ENCODE data around the gene EFEMP2. TPM values are rescaled to one million over a fixed set of nuclear protein-coding genes. Genes with fewer than 3 reads are reported as not detected.

Gene EFEMP2
- total and polyA plus RNA-seq, 2 donors (not counting 1 experiment from before 2014, with no cell fraction given) = 74.0 to 161 TPM

- Histone ChIP-seq H4K20me1 (ENCODE audit: control insufficient read depth, extremely low read depth, insufficient read depth, low read length) (no peaks in the 10 kb centered on the region), H3K4me2 (ENCODE audit: extremely low read depth, insufficient read depth, low read length) (no peak overlapping the region), H3K79me2 (ENCODE audit: control insufficient read depth, insufficient read depth, low read length) (peaks cover 36% of the 10 kb centered on the region), H3K27me3 (ENCODE audit: control insufficient read depth, insufficient read depth, low read length) (no peaks in the 10 kb centered on the region), H3K36me3 (ENCODE audit: control insufficient read depth, insufficient read depth, low read length) (peaks cover 45% of the 10 kb centered on the region), H2AFZ (ENCODE audit: low read length) (no peak overlapping the region), H3K9ac (ENCODE audit: insufficient read depth, low read length) (no peak overlapping the region), H3K4me3 (replicated peaks in 1 of 4; ENCODE audit: control extremely low read depth in 1 of 4, insufficient read depth in 1 of 4, low read depth in 3 of 4, low read length in 4 of 4) (no peak overlapping the region), H3K27ac (ENCODE audit: insufficient read depth, low read length) (no peak overlapping the region), H3K4me1 (ENCODE audit: control insufficient read depth, extremely low read depth, insufficient read depth, low read length) (peaks cover 23% of the 10 kb centered on the region), H3K9me3 (ENCODE audit: control insufficient read depth, insufficient read depth, low read depth, low read length) (no peaks in the 10 kb centered on the region)
- DNase-seq (ENCODE audit: low read depth in 2 of 2) = no peak
- TF ChIP-seq EZH2 (IDR thresholded peaks at IDR 0.05; ENCODE audit: low read length, missing control alignments) = no peak
- no peak for TF ChIP-seq CTCF (conservative IDR thresholded peaks at IDR 0.05 in 1 of 2, IDR thresholded peaks at IDR 0.05 in 1 of 2; ENCODE audit: low read depth in 1 of 2, low read length in 2 of 2)
Measured at GRCh38 chr11:65868907-65869306, 3.7 kb downstream of the EFEMP2 start.

DNA sequence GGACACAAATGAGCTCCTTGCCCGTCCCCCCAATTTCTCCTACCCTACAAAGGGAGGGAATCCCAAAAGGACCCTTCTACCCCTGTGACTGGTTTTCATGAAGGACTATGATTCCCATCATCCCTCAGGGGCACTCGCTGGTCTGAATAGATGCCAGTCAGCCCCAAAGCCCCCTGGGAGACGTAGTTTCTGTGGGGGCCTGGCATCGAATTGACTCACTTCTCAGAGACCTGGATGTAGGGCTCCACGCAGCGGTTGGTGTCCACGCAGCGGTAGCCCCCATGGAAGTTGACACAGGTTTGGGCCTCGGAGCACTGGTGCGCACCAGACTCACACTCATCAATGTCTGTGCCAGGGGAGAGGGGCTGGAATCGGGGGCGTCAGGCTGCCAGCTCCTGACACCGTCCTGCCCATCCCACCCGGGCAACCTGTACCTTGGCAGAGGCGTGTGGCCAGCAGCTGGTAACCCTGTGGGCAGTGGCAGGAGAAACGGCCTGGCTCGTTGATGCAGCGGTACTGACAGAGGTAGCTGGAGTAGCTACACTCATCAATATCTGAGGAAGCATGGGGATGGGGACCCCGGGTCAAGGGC lies 4.4 kb downstream of the EFEMP2 start:
- Histone ChIP-seq H3K79me2 (ENCODE audit: control insufficient read depth, insufficient read depth, low read length) (peaks cover 38% of the 10 kb centered on the region), H3K4me1 (ENCODE audit: control insufficient read depth, extremely low read depth, insufficient read depth, low read length) (peaks cover 19% of the 10 kb centered on the region), H3K9ac (ENCODE audit: insufficient read depth, low read length) (no peak overlapping the region), H3K4me2 (ENCODE audit: extremely low read depth, insufficient read depth, low read length) (no peak overlapping the region), H3K27me3 (ENCODE audit: control insufficient read depth, insufficient read depth, low read length) (no peaks in the 10 kb centered on the region), H3K27ac (ENCODE audit: insufficient read depth, low read length) (no peak overlapping the region), H4K20me1 (ENCODE audit: control insufficient read depth, extremely low read depth, insufficient read depth, low read length) (no peaks in the 10 kb centered on the region), H3K4me3 (replicated peaks in 1 of 4; ENCODE audit: control extremely low read depth in 1 of 4, insufficient read depth in 1 of 4, low read depth in 3 of 4, low read length in 4 of 4) (no peak overlapping the region), H2AFZ (ENCODE audit: low read length) (no peak overlapping the region), H3K36me3 (ENCODE audit: control insufficient read depth, insufficient read depth, low read length) (peaks cover 50% of the 10 kb centered on the region), H3K9me3 (ENCODE audit: control insufficient read depth, insufficient read depth, low read depth, low read length) (no peaks in the 10 kb centered on the region)
- TF ChIP-seq EZH2 (IDR thresholded peaks at IDR 0.05; ENCODE audit: low read length, missing control alignments) = no peak
- TF ChIP-seq CTCF (conservative IDR thresholded peaks at IDR 0.05 in 1 of 2, IDR thresholded peaks at IDR 0.05 in 1 of 2; ENCODE audit: low read depth in 1 of 2, low read length in 2 of 2) = no peak
- DNase-seq (ENCODE audit: low read depth in 2 of 2) = peak in 1 of 2 donors; percentile 12

- H3K4me3 ChIP-seq (replicated peaks in 1 of 4; ENCODE audit: control extremely low read depth in 1 of 4, insufficient read depth in 1 of 4, low read depth in 3 of 4, low read length in 4 of 4) = no peak overlapping the region
- H3K36me3 ChIP-seq (ENCODE audit: control insufficient read depth, insufficient read depth, low read length) = peaks cover 55% of the 10 kb centered on the region
- no peak overlapping the region for H3K9ac ChIP-seq (ENCODE audit: insufficient read depth, low read length)
- no peaks in the 10 kb centered on the region for H3K9me3 ChIP-seq (ENCODE audit: control insufficient read depth, insufficient read depth, low read depth, low read length)
- no peak overlapping the region for H2AFZ ChIP-seq (ENCODE audit: low read length)
- H3K27ac ChIP-seq (ENCODE audit: insufficient read depth, low read length) = no peak overlapping the region
- no peak overlapping the region for H3K4me2 ChIP-seq (ENCODE audit: extremely low read depth, insufficient read depth, low read length)
- peaks cover 19% of the 10 kb centered on the region for H3K4me1 ChIP-seq (ENCODE audit: control insufficient read depth, extremely low read depth, insufficient read depth, low read length)
- H3K79me2 ChIP-seq (ENCODE audit: control insufficient read depth, insufficient read depth, low read length) = peaks cover 43% of the 10 kb centered on the region
- TF ChIP-seq CTCF (conservative IDR thresholded peaks at IDR 0.05 in 1 of 2, IDR thresholded peaks at IDR 0.05 in 1 of 2; ENCODE audit: low read depth in 1 of 2, low read length in 2 of 2) = no peak
- no peak for TF ChIP-seq EZH2 (IDR thresholded peaks at IDR 0.05; ENCODE audit: low read length, missing control alignments)
- H3K27me3 ChIP-seq (ENCODE audit: control insufficient read depth, insufficient read depth, low read length) = no peaks in the 10 kb centered on the region
- DNase-seq (ENCODE audit: low read depth in 2 of 2) = no peak
- H4K20me1 ChIP-seq (ENCODE audit: control insufficient read depth, extremely low read depth, insufficient read depth, low read length) = no peaks in the 10 kb centered on the region
Measured at GRCh38 chr11:65867284-65868071, 5.1 kb downstream of the EFEMP2 start.
